ENCODE measurements around the gene PCNA.

DNA sequence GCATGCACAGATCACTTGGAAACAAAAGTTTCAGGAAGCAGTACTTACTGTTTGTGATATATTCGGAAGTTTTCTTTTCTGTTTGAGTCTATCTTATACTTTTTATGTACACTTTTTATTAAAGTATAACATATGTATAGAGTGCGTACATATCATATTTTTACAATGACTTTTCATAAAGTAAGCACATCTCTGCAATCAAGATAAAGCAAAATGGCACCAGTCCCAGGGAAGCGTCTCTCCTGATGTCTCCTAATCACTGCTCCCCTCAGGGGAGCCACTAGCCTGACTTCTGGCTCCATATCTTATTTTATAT, 33.4 kb upstream of the PCNA start:
- TF ChIP-seq, protein P1, sequence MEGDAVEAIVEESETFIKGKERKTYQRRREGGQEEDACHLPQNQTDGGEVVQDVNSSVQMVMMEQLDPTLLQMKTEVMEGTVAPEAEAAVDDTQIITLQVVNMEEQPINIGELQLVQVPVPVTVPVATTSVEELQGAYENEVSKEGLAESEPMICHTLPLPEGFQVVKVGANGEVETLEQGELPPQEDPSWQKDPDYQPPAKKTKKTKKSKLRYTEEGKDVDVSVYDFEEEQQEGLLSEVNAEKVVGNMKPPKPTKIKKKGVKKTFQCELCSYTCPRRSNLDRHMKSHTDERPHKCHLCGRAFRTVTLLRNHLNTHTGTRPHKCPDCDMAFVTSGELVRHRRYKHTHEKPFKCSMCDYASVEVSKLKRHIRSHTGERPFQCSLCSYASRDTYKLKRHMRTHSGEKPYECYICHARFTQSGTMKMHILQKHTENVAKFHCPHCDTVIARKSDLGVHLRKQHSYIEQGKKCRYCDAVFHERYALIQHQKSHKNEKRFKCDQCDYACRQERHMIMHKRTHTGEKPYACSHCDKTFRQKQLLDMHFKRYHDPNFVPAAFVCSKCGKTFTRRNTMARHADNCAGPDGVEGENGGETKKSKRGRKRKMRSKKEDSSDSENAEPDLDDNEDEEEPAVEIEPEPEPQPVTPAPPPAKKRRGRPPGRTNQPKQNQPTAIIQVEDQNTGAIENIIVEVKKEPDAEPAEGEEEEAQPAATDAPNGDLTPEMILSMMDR (IDR thresholded peaks at IDR 0.05): no peak
- TF ChIP-seq POLR2AphosphoS2 (conservative IDR thresholded peaks at IDR 0.05; ENCODE audit: low read length): no peak
- TF ChIP-seq NPAS2 (CRISPR knock-in tag; IDR thresholded peaks at IDR 0.05; ENCODE audit: borderline replicate concordance): no peak
- TF ChIP-seq, protein P2, sequence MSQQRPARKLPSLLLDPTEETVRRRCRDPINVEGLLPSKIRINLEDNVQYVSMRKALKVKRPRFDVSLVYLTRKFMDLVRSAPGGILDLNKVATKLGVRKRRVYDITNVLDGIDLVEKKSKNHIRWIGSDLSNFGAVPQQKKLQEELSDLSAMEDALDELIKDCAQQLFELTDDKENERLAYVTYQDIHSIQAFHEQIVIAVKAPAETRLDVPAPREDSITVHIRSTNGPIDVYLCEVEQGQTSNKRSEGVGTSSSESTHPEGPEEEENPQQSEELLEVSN (IDR thresholded peaks at IDR 0.05; ENCODE audit: borderline replicate concordance, low read depth): no peak
- no peak for TF ChIP-seq HDAC2 (IDR thresholded peaks at IDR 0.05)

Data from A549 (cell line).